MM.1S (cell line): Measurements from ENCODE around the gene TRIM14.

Experiments used
- CTCF ChIP-seq: fragments of 300-600 bp; sonication (generic); IDR thresholded peaks from 2 replicates; pipeline ENCODE4 v1.5.1; 2016; ENCODE audit warnings: antibody characterized with exemption, low read length, mixed read lengths
- EZH2 ChIP-seq: fragments of 300-600 bp; sonication (generic); optimal IDR thresholded peaks from 2 replicates; pipeline ENCODE3; 2017; ENCODE audit warnings: low read depth, mild to moderate bottlenecking, antibody characterized with exemption, low read length, mixed read lengths

DNA sequence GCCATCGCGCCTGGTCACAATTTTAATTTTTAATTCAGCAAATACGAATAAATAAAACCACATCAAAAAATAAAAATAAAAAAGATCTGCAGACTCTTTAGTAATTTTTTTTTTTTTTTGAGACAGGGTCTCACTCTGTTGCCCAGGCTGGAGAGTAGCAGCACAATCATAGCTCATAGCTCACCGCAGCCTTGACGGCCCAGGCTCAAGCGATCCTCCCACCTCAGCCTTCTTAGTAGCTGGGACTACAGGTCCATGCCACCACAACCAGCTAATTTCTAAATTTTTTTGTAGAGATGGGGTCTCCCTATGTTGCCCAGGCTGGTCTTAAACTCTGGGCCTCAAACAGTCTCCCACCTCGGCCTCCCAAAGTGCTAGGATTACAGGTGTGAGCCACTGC is 48.3 kb downstream of the TRIM14 start:
- no peak for TF ChIP-seq CTCF
- no peak for TF ChIP-seq EZH2
